ENCODE results near the gene PSD4.

PSD4 gene

DNA sequence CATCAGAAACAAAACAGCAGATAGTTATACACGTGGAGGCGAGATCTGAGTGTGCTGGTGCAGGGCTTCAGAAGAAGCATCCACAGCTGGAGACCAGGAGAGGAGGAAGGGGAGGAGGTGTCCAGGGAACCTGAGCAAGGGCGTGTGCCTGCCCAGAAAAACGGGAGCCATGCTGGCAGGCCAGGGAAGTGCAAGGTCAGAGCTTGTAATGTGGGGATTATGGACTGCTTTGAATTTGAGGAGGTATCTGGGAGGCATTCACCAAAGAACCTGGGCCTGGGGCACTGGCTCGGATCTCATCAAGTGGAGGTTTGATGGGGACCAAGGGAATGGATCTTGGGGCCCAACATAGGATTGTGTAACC, 12.6 kb downstream of the PSD4 start:
- DNase-seq, result no peak

DNA sequence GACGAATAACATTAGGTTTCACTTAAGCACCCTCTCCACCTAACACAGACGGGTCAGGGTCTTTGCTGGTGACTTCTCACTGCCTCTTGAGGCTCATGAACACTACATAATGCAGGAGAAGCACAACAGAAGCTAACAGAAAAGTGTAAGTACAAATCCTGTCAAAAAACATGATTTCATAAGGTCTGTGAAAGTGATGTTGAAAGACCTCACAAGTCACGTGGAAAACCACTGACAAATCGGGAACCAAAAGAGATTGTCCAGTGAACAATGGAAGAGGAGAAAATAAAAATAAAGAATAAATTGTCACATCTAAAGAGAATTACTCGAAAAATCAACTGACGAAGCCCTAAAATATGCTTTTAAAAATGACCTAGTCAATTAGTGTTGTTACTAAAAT, 14.0 kb downstream of the PSD4 start:
- no peak for DNase-seq

- DNase-seq, result no peak
Observed at GRCh38 chr2:113190871-113191270, 17.1 kb downstream of the PSD4 start.

GRCh38 chr2:113192459-113193100, 18.8 kb downstream of the PSD4 start:
- no peak for DNase-seq

DNA sequence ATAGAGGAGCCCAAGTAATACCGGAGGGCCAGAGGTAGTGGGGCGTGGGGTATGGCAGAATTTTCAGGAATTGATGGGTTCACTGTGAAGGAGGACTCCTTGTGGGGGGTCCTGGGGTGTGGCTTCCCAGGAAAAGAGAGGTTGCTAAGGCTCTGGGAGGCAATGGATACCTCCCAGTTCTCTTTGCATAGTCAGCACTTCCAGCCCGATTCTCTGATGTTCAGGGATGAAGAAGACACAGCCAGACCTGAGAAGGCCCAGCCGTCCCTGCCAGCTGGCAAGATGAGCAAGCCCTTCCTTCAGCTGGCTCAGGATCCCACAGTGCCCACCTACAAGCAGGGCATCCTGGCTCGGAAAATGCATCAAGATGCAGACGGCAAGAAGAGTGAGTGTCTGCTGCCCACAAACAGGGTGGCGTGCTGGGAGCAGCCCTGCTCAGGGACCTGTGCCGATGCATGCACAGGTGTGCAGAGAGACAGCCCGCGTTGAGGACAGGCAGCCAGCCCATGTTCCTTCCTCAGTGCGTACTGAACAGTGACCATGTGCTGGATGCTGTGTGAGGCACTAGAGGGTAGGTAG, 22.2 kb downstream of the PSD4 start:
- DNase-seq, result no peak

DNA sequence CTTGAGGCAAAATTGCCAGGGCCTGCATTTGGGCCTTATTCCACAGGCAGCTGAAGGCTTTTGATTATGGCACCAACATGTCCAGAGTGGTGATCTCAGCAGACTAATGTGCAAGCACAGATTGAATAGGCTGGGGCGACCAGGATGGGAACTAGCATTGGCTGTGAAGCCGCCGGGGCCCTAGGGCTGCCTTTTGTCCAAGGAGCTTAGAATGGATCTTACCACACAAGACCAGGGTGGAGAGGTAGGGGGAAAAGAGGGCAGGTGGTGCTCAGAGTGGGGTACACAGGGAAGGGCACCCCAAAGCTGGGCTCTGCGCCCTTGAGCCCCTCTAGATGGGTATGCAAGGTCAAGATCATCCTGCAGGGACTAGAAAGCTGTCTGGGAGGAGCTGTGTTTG, 23.1 kb downstream of the PSD4 start:
- no peak for DNase-seq

DNA sequence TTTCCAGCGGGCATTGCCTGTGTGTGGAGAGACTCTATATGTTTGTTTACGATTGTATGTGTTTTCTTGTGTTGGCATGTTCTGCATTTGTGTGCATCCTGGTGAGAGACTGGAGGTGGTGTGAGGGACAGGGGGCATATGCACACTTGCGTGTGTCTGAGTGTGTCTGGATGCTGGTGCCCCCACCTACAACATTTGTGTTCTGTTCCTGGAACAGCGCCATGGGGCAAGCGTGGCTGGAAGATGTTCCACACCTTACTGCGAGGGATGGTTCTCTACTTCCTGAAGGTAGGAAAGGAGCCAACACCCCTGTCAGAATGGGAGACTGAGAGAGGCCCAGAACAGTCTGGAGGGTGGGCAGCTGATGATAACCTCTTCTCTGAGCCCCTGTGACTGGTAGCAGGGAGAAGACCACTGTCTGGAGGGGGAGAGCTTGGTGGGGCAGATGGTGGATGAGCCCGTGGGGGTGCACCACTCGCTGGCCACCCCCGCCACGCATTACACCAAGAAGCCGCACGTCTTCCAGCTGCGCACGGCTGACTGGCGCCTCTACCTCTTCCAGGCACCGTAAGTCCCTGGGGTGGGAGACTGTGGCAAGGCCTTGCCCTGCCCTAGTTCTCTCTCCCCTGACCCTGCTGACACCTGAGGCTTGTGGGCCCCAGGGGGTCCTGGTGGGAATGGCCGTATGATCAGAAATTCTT, 23.7 kb downstream of the PSD4 start:
- no peak for DNase-seq

DNA sequence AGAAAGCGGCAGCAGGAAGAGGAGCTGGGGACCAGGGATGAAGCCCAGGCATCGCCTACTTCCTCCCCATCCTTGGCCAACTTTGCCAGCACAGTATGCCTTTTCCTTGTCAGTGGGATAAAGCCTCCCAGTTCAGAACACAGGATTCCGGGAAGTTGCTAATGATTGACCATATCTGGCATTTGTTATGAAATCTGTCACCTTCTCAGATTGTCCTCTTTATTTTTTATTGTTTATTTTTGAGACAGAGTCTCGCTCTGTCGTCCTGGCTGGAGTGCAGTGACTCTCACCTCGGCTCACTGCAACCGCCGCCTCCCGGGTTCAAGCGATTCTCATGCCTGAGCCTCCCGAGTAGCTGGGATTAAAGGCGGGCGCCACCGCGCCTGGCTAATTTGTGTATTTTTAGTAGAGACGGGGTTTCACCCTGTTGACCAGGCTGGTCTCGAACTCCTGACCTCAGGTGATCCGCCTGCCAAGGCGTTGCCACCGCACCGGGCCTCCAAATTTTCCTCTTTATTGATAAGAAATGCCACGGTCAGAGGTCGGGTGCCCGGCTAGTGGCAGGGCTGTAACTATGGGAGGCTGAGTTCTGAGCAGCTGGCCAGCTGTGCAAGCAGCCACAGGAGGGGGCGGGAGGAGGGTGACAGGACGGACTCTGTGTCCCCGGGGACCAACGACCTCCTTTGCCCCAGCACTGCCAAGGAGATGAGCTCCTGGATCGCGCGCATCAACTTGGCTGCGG, 24.4 kb downstream of the PSD4 start:
- DNase-seq, result no peak

DNA sequence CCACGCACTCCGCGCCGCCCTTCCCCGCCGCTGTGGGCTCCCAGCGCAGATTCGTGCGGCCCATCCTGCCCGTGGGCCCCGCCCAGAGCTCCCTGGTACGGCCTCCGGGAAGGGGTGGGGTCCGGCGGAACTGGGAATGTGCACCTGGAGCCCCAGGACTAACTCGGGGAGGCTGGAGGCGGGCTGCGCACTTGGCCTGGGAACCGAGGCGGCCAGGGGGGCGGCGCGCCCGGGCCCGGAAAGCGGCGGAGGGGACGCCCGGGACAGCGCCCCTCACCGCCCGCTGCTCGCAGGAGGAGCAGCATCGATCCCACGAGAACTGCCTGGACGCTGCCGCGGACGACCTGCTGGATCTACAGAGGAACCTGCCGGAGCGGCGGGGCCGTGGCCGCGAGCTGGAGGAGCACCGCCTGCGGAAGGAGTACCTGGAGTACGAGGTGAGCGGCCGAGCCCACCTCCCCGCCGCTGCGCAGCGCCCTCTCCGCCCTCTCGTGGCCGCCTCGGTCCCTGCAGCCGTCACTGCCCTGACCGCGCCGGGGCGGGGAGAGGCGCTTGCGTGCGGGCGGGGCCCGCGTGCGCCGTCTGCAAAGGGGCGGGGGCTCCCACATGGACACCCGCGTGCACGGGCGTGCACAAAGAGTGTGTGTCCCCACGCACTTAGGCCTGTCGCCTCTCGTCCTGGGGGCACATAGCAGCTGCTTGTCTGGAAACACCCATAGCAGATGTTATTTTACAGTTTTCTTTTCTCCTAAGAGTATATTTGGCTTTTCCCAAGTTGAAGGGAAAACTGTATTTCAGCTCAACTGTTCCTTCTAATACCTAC, 25.2 kb downstream of the PSD4 start:
- peak; percentile 70 for DNase-seq

DNA sequence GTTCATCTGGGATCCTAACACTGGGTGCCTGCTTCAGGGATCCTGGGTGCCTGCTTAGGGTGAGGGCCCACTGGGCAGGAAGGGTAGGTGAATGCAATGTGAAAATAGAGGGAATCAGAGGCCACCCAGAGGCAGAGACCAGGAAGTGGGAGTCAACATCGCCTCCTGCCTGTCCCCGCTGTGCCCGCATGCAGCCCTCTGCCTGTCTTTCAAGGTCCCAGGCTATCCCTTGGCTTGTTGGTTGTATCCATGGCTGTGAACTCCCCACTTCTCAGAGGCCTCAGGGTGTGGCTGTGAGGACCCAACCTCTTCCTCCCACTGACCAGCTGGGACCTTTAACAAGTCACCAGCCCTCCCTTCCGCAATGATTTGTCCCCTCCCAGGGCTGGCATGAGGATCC, 26.5 kb downstream of the PSD4 start:
- no peak for DNase-seq

DNA sequence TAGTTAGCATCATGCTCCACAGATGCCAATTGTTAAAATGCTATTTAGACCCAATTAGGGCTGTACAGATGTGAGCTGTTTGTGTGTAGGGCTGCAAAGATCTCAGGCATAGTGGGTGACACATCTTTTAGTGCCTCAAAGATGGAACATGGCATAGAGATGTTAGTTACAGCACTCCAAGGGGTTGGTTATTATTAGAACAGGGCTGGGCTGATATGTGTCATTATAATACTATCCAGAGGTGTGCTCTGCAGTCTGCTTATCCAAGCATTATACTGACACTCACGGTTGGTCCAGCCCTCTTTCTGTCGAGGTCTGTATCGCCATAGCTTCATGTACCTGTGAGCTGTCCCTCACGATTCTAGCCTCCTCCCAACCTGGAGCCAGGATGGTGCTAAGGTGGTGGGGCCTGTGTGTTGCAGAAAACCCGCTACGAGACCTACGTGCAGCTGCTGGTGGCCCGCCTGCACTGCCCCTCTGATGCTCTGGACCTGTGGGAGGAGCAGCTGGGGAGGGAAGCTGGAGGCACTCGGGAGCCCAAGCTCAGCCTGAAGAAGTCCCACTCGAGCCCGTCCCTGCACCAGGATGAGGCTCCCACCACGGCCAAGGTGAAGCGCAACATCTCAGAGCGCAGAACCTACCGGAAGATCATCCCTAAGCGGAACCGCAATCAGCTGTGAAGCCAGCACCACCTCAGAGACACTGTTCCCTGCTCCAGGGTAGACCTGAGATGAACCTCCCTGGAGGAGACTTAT, 27.1 kb downstream of the PSD4 start:
- DNase-seq, result no peak

DNA sequence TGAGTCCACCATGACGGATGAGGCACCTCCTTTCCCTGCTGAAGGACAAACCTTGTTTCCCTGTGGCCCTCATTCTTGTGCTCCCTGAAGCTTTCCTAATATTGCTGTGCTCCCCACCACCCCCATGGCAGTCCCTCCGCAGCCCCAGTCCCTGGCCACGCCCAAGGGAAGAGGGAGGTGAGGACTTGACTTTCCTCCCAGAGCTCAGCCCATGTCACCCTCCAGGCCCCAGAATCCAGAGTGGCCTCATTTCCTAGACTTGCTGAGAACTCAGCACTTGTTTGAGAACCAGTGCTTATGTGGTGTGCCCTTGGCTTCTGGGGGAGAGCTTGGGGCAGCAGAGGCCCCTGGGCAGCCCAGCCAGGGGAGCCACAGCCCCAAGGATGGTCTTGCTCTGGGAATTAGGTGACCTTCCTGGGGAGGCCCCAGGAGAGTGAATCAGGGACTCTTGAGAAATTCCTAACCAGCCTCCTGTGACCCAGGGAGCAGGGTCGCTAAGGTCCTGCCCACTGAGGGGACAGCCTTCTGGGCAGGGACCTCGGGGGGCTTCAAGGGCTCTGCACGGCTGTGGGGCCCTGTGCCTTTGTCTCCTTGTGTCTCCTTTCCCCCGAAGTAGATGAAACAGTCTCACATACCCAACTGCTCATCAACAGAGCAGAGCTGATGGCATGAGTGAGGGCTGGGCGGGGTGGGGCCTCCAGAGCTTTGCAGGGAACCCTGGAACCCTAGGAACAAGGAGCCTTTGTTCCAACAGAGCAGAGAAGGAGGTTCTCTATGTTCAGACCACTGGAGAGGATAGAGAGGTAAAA, 27.9 kb downstream of the PSD4 start:
- no peak for DNase-seq

GRCh38 chr2:113202305-113203216, 28.8 kb downstream of the PSD4 start:
- no peak for DNase-seq

DNA sequence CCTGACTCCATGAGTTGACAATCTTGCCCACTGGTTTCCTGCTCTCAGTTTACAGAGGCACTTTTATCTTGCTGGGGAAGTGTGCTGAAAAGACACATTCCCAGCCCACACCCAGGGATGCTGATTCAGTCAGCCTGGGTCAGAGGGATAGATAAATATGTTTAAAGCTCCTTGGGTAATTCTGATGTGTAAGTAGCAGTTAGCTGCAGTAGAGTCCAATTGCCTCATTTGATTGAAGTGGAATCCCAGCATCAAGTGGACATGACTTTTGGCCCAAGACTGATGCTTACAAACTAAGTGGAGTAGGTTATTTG, 29.4 kb downstream of the PSD4 start:
- no peak for DNase-seq

DNA sequence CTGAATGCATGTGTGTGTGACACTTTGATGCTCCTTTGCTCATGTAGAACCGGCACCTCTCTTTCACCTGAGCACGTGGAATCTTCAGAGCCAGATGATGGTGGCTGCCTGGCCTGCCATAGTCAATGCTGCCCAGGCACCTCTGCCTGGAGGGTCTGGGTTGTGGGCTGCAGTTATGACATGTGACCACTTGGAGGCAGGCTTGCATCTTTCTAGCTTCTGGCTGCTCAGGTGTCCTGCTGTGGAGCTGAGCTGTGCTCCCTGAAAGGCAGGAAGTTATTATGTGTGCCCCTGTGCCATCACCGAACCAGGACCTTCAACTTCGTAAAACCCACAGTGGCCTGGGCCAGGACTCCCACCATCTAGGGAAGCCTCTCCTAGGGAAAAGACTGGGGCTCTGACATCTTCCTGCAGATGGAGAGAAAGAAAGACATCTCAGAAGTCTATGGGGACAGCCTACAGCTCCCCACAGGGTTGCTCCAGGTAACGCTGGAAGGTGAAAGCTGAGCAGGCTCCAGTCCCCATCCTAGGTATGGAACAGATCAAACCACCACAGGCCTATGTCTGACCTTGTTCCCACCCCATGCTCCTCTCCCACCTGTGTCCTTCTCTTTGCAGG, 30.2 kb downstream of the PSD4 start:
- DNase-seq, result peak; percentile 61

DNA sequence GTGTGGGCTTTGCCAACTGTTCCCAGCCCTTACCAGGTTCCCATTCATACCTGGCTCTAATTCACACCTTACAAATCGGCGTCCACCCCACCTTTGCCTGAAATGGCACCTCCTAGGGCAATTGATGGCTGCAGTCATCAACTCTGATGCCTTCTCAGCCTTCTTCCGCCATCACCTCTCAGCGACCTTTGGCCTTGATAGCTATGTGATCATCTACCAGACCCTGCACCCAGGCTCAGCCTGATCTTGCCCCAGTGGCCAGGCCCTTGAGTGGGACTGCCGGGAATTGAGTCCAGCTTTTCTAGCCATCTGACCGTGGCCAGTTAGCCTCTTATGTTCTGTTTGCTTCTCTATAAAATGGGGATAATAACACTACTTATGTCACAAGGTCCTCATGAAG, 32.5 kb downstream of the PSD4 start:
- DNase-seq, result no peak

- no peak for DNase-seq
Observed at GRCh38 chr2:113207021-113207420, 33.2 kb downstream of the PSD4 start.

DNA sequence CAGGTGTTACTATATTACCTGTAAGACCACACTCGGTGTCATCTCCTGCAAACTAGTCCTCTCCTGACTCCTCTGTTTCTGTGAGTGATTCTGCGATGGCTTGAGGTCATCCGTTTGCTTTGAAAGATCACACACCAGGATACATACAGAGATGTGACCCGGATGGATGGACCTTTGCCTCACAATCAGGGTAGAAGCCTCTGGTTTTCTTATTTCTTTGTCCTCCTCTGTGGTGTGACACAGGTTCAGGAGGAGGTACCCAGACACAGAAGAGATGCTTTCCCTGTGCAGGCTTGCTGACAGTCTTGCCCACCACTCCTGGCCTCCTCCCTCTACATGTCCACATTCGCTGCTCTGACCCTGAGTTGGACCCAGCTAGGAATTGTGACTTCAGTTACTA, 34.6 kb downstream of the PSD4 start:
- no peak for DNase-seq

- no peak for DNase-seq
Observed at GRCh38 chr2:113209011-113209645, 35.4 kb downstream of the PSD4 start.
